Dendritic cell treated with granulocyte-macrophage colony-stimulating factor and Interleukin-4, amounts not matched to agents 40 ng/mL and 50 ng/mL, for 4 days (primary cell): ENCODE results near the gene SPATS2.

ENCODE experiments used
- H3K27ac Mint-ChIP-seq: one replicate; pipeline ENCODE4 v1.8.0; 2022; ENCODE audit warnings: mild to moderate bottlenecking, mixed read lengths
- H3K27me3 Mint-ChIP-seq: one replicate; pipeline ENCODE4 v1.8.0; 2022; ENCODE audit warnings: mild to moderate bottlenecking, mixed read lengths
- H3K36me3 Mint-ChIP-seq: one replicate; pipeline ENCODE4 v1.8.0; 2022; ENCODE audit warnings: low read depth, mixed read lengths
- H3K4me1 Mint-ChIP-seq: one replicate; pipeline ENCODE4 v1.8.0; 2022; ENCODE audit warnings: low read depth, mixed read lengths
- H3K4me3 Mint-ChIP-seq: one replicate; pipeline ENCODE4 v1.8.0; 2022; ENCODE audit warnings: mild to moderate bottlenecking, moderate library complexity, mixed read lengths
- H3K9me3 Mint-ChIP-seq: one replicate; pipeline ENCODE4 v1.8.0; 2022; ENCODE audit warnings: mixed read lengths
- intact Hi-C: fragments of 100-400 bp; cut with micrococcal nuclease; formaldehyde crosslinking; loops from one replicate; pipeline ENCODE4 v1.15.0; 2022

SPATS2 gene

DNA sequence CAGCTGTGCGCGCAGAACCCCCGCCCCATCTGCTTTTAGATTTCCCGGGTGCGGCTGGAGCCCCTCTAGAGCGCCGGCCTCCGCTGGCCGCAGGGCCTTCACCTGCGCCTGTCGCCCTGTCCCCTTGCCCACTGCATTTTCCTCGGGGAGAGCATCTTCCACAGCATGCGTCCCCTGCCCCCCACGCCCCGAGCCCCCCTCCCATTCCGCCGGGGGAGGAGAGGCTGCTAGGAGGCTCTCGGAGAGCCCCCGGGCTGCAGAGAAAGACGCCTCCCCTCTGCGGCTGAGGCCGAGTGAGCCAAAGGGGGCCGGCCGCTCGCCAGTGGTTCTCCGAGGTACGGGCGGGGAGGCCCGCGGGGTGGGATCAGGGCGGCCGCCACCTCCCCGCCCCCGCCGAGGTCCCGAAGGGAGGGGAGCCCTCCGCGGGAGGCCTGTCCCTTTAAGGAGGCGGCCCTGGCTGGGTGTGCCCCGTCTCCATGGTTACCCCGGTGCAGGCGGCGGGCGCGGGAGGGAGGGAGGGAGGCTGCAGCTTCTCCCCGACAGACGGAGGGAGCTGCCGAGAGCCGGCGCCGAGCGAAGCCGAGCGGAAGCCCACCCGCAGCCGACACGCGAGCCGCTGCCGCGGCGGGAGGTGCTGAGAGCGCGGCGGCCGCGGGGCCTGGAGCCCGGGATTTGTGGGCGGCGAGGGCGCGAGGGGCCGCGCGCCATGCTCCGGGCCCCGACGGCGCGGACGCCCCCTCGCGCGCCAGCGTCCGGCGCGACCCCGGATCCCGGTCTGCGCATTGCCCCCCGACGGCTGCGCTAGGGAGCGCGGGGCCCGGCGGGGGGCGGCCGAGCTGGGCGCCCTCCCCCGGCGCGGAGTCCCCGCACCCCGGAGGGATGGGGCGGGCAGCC, 171.5 kb downstream of the SPATS2 start, which contains the start of gene KCNH3:
KCNH3 (plus strand) TSS at position 521 of the 894 bp plus-strand sequence. CDS start 387 bp downstream, outside the sequence.
- H3K9me3 Mint-ChIP-seq = no peaks in the 10 kb centered on the region
- H3K4me3 Mint-ChIP-seq = peak within 1 kb of the TSS; percentile 80
- H3K4me1 Mint-ChIP-seq = peaks cover 52% of the 10 kb centered on the region
- H3K36me3 Mint-ChIP-seq = no peaks in the 10 kb centered on the region
- H3K27me3 Mint-ChIP-seq = peaks cover 52% of the 10 kb centered on the region
- intact Hi-C loops = no loop called here
- peak within 1 kb of the TSS; percentile 32 for H3K27ac Mint-ChIP-seq

DNA sequence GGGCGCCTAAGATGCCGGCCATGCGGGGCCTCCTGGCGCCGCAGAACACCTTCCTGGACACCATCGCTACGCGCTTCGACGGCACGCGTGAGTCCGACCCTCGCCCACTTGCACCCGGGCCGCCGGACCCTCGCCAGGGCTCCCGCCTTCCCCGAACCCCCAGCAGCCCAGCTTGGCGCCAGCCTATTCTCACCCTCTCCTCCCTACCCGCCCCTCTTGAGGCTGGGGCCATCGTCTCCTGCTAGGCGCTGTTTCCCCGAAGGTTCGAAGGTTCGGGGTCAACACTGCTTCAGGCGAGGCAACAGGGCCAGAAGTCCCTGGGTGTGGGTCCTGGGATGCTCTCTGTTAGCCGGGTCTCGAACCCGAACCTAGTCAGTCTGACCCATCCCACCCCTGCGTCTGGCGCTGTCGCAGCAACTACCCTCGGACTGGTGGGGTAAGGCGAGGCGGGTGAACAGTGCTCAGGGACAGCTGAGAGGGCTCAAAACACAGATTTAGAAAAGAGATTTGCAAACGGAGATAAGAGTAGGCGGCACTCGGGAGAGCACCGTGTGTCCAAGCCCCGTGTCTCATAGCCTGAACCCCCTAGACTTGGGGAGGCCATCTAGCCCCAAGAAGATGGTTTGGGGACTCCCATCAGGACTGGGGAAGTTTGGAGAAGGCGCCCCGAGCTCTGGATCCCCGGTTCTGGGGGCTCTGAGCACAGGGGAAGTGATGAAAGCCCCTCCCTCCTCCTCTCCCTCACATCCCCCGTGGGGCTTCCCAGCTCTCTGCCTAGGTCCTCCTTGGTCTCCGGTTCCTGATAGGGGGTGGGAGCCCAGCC, 172.4 kb downstream of the SPATS2 start:
- Mint-ChIP-seq H3K4me1 (peaks cover 50% of the 10 kb centered on the region), H3K36me3 (no peaks in the 10 kb centered on the region), H3K9me3 (no peaks in the 10 kb centered on the region), H3K27me3 (peaks cover 59% of the 10 kb centered on the region), H3K4me3 (peak overlapping the region; percentile 65), H3K27ac (peak overlapping the region; percentile 17)
- intact Hi-C loops = no loop called here

DNA sequence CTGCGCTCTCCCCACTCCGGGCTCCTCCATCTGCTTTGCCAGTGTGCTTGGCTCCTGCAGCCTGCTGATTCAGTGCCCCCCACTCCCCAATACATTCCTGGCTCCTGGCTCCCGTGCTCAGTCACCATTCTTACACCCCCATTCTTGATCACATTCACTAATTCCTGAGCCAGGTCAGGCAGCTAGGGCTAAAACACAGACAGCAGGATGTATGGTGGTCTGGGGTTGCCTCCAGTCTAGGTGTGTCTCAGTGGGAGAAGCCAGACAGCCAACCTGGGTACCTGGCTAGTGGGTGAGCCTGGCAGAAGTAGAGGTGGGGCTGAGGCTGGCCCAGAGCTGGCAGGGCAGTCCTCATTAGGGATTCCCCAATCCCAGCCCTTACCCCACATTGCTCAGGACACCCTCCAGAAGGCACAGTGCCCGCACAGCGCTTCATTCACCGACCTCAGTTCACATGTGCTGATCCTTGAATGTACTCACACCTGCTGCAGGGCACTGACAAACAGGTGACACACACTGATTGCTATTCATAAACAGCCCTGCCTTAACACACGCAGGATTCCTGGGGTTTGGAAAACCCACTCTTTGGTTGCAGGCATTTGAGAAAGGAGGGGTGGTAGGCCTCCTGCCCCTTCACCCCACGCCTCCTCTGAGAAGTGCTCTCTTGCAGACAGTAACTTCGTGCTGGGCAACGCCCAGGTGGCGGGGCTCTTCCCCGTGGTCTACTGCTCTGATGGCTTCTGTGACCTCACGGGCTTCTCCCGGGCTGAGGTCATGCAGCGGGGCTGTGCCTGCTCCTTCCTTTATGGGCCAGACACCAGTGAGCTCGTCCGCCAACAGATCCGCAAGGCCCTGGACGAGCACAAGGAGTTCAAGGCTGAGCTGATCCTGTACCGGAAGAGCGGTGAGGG, 173.2 kb downstream of the SPATS2 start:
- H3K36me3 Mint-ChIP-seq = no peaks in the 10 kb centered on the region
- peak overlapping the region; percentile 17 for H3K27ac Mint-ChIP-seq
- H3K9me3 Mint-ChIP-seq = no peaks in the 10 kb centered on the region
- peaks cover 42% of the 10 kb centered on the region for H3K4me1 Mint-ChIP-seq
- intact Hi-C loops = no loop called here
- H3K27me3 Mint-ChIP-seq = peaks cover 62% of the 10 kb centered on the region
- peak overlapping the region; percentile 35 for H3K4me3 Mint-ChIP-seq

DNA sequence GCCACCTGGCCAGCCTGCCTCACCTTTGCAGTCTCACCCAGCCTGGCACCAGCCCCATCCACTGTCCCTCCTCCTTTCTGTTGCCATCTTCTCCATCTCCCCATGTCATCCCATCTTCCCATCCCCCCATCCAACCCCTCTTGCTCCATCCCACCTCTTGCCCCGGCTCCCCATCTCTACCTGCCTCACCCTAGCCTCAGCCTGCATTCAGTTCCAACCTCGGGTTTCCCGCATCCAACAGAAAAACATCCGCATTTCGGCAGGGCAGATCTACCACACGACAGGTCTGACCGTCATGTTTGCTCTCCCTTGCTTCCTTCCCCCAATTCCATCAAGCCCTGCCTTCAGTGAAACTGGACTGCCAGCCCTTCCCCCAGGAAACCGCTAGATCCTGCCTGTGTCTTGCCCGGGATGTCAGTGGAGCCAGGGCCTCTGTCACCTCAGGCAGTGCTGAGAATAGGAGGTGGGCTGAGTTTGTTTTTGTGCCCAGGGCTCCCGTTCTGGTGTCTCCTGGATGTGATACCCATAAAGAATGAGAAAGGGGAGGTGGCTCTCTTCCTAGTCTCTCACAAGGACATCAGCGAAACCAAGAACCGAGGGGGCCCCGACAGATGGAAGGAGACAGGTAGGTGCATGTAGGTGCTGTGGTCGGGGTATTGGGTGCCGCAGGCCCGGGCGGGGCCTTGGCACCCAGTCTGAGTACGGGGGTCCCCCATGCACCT, 174.0 kb downstream of the SPATS2 start:
- Mint-ChIP-seq H3K27me3 (peaks cover 70% of the 10 kb centered on the region), H3K9me3 (no peaks in the 10 kb centered on the region), H3K4me3 (no peak overlapping the region), H3K36me3 (no peaks in the 10 kb centered on the region), H3K4me1 (peaks cover 34% of the 10 kb centered on the region), H3K27ac (no peak overlapping the region)
- intact Hi-C loops = no loop called here

DNA sequence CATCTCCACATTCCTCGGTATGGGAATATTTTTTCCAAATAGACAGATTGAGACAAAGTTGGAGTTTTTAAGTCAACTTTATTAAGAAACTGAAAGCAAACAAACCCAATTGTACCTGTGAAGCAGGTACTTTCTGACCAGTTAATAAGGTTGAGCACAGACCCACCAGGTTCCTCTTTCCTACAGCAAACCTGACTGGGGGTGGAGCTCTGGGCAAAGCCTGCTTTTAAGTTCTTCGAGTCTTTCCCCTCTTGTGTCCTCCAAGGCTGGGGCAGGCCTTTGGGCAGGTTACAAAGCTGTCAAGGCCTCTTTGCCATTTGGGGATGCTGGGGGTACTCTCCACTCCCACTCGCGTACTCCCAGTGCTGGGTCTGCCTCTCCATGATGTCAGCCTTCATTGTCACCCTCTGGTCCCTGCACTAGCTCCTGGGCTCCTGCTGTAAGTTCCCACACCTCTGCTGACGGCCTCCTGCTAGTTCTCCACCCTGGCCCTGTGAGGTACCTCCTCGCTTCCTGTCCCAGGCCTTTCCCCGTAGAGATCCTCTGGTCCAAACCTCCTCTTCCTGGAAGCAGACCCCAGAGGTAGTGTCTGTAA, 174.7 kb downstream of the SPATS2 start:
- H3K9me3 Mint-ChIP-seq = no peaks in the 10 kb centered on the region
- no peak overlapping the region for H3K4me3 Mint-ChIP-seq
- no peaks in the 10 kb centered on the region for H3K36me3 Mint-ChIP-seq
- intact Hi-C loops = no loop called here
- H3K4me1 Mint-ChIP-seq = peaks cover 27% of the 10 kb centered on the region
- H3K27ac Mint-ChIP-seq = no peak overlapping the region
- H3K27me3 Mint-ChIP-seq = peaks cover 75% of the 10 kb centered on the region

DNA sequence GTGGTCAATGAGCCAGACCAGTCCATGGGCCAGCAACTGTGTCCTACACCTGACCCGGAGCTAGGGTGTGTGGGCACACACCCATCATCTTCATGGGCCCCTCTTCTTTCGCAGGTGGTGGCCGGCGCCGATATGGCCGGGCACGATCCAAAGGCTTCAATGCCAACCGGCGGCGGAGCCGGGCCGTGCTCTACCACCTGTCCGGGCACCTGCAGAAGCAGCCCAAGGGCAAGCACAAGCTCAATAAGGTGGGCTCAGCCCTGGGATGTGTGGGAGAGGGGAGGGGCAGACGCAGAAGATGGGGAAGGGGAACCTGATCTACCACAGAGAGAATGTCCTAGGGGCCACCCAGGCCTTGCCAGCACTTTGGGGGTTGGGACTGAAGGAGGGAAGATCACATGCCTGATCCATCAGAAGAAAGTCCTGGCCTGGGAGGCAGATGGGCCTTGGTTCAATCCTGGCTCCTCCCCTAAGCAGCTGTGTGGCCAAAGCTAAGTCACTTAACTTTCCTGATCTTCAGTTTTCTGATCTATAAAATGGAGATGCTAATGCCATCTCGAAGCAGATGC, 175.4 kb downstream of the SPATS2 start:
- Mint-ChIP-seq H3K27ac (no peak overlapping the region), H3K4me3 (no peak overlapping the region), H3K27me3 (peaks cover 79% of the 10 kb centered on the region), H3K36me3 (no peaks in the 10 kb centered on the region), H3K9me3 (no peaks in the 10 kb centered on the region), H3K4me1 (peaks cover 22% of the 10 kb centered on the region)
- intact Hi-C loops = no loop called here

DNA sequence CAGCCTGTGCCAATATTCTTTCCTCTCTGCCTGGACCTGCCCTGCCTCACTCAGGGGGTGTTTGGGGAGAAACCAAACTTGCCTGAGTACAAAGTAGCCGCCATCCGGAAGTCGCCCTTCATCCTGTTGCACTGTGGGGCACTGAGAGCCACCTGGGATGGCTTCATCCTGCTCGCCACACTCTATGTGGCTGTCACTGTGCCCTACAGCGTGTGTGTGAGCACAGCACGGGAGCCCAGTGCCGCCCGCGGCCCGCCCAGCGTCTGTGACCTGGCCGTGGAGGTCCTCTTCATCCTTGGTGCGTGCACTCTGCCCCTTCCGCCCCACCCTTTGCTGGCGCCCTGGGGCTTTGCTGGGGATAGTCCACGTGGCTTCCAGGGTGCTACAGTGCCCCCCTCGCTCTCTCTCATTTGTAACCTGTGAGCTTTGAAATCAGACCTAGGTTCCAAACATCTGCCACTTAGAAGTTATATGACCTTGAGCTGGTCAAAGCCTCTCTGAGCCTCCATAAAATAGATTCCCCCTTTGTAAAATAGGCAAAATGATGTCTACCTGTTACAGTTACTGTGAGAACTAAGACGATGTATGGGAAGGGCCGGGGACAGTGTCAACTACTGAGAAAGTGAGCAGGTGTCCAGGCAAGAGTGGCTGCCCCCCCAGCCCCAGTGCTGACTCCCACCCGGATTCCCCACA, 176.1 kb downstream of the SPATS2 start:
- no peak overlapping the region for H3K4me3 Mint-ChIP-seq
- intact Hi-C loops = no loop called here
- H3K9me3 Mint-ChIP-seq = no peaks in the 10 kb centered on the region
- no peaks in the 10 kb centered on the region for H3K36me3 Mint-ChIP-seq
- peaks cover 22% of the 10 kb centered on the region for H3K4me1 Mint-ChIP-seq
- peaks cover 82% of the 10 kb centered on the region for H3K27me3 Mint-ChIP-seq
- H3K27ac Mint-ChIP-seq = no peak overlapping the region

DNA sequence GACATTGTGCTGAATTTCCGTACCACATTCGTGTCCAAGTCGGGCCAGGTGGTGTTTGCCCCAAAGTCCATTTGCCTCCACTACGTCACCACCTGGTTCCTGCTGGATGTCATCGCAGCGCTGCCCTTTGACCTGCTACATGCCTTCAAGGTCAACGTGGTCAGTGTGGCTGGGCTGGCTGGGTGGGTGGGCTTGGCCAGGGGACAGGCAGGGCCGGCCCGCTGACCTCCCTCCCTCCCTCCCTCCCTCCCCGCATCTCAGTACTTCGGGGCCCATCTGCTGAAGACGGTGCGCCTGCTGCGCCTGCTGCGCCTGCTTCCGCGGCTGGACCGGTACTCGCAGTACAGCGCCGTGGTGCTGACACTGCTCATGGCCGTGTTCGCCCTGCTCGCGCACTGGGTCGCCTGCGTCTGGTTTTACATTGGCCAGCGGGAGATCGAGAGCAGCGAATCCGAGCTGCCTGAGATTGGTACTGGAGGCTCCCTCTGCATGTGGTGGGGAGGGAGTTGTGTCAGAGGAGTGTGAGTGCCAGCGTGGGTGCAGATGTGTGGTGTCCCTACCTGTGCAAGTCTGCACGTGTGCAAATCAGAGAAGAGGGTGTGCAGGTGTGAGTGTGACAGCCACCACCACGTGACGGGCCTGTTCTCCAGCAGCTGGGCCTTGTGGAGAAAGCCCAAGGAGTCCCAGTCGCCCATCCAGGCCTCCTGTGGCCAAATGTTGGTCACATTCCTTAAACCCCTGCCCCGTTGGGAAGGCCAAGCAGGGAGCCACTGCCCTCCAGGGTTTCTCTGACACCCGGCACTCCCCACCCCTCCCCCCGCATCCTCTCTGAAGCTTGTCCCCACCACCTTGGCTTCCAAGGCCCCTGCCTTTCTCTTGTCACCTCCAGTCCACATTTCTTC, 176.9 kb downstream of the SPATS2 start:
- Mint-ChIP-seq H3K36me3 (no peaks in the 10 kb centered on the region), H3K9me3 (no peaks in the 10 kb centered on the region), H3K4me1 (peaks cover 30% of the 10 kb centered on the region), H3K27ac (no peak overlapping the region), H3K27me3 (peaks cover 90% of the 10 kb centered on the region), H3K4me3 (no peak overlapping the region)
- intact Hi-C loops = no loop called here

DNA sequence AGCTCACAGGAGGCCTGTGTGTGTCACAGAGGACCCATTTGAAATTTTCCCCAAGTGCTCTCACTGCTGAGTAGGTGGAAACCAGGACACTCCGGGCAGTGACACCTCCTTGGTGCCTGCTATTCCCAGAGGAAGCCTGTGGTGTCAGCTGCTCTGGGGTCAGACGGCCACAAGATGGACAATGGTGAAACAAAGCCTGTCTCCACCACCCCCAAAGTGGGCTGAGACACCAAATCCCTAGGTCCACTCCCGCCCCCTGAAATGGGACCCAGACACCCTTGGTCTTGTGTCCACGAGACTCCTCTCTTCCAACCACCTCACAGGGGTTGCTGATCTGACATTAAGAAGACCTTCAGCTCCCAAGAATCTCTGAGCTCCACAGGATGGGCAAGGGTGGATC, 178.6 kb downstream of the SPATS2 start:
- Mint-ChIP-seq H3K36me3 (no peaks in the 10 kb centered on the region), H3K4me3 (no peak overlapping the region), H3K9me3 (no peaks in the 10 kb centered on the region), H3K27ac (no peak overlapping the region), H3K27me3 (peaks cover 90% of the 10 kb centered on the region), H3K4me1 (peaks cover 23% of the 10 kb centered on the region)
- intact Hi-C loops = no loop called here

DNA sequence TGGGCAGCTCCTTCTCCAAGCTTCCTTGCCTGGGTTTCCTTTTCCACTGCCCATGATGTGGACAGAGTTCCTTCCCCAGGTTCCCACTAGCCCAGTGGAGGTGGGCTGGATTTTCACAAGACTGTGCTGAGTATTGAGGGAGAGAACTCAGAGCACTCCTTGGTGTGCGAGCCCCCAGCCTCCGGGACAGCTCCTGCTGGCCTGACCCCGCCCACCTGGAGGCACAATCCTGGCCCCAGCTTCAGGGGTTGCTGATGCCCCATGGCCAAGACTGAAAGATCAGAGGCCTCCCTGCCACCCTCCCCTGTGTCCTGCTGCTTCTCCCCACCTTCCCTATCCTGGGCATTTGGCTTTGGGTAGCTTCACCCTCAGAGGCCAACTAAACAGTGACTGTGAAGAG, 179.2 kb downstream of the SPATS2 start:
- Mint-ChIP-seq H3K27ac (no peak overlapping the region), H3K4me1 (peaks cover 18% of the 10 kb centered on the region), H3K4me3 (no peak overlapping the region), H3K9me3 (no peaks in the 10 kb centered on the region), H3K36me3 (no peaks in the 10 kb centered on the region), H3K27me3 (peaks cover 88% of the 10 kb centered on the region)
- intact Hi-C loops = no loop called here

DNA sequence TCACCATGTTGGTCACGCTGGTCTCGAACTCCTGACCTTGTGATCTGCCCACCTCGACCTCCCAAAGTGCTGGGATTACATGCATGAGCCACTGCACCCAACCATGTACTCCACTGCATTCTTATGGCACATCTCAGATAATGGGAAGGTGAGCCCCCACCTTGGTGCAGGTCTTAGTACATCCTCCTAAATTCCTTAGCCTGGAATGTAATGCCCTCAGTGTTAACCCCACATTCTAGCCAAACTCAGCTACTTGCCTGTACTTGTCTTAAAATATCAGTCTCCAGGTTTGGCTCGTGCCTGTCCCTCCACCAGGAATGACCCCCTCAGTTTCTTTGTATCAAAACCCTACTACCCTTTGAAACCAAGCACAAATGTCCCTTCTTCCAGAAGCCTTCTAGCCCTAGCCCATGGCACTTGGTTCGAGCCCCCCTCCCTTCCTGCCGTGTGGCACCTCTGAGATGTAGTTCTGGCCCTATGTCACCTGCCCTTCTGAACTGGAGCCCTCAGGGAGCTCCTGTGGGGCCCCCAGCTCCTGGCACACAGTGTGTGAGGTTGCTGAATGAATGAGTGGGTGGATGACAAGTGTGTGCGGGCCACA, 179.9 kb downstream of the SPATS2 start:
- no peaks in the 10 kb centered on the region for H3K9me3 Mint-ChIP-seq
- H3K36me3 Mint-ChIP-seq = no peaks in the 10 kb centered on the region
- H3K4me1 Mint-ChIP-seq = peaks cover 18% of the 10 kb centered on the region
- intact Hi-C loops = no loop called here
- peaks cover 91% of the 10 kb centered on the region for H3K27me3 Mint-ChIP-seq
- no peak overlapping the region for H3K27ac Mint-ChIP-seq
- no peak overlapping the region for H3K4me3 Mint-ChIP-seq
